Endometrial microvascular endothelial cells (primary cell): Measurements from ENCODE around the gene PARD3B. TPM values are rescaled to one million over a fixed set of nuclear protein-coding genes. Genes with fewer than 3 reads are reported as not detected.

Experiments
- in situ Hi-C: cut with HindIII; loops from 2 replicates; pipeline ENCODE4 v1.10.0; 2017; ENCODE audit warnings: low sequenced_read_pairs, low pct_unique_long_range_greater_than_20kb; ENCODE audit errors: inconsistent ontology term
- total RNA-seq: library from RNA; depleted of rRNA; stranded (reverse); fragments of >200 nt; gene quantifications from one replicate; pipeline ENCODE4 v1.2.3, GENCODE V29; 2015; ENCODE audit errors: inconsistent ontology term

PARD3B gene
- total RNA-seq, 1 donor from 2014 or later = 3.3 TPM

GRCh38 chr2:205658068-205658467 is 1112.8 kb downstream of the PARD3B start:
- in situ Hi-C loops = no loop called here

- in situ Hi-C loops = no loop called here
Observed at GRCh38 chr2:205658572-205658971, 1113.3 kb downstream of the PARD3B start.

- in situ Hi-C loops = no loop called here
Observed at GRCh38 chr2:205659922-205660321, 1114.6 kb downstream of the PARD3B start.

GRCh38 chr2:205660521-205661124 is 1115.3 kb downstream of the PARD3B start:
- in situ Hi-C loops = no loop called here

- in situ Hi-C loops = no loop called here
Observed at GRCh38 chr2:205661281-205661680, 1116.0 kb downstream of the PARD3B start.

GRCh38 chr2:205662206-205662965 is 1117.1 kb downstream of the PARD3B start:
- in situ Hi-C loops = no loop called here

GRCh38 chr2:205665791-205666190 is 1120.5 kb downstream of the PARD3B start:
- in situ Hi-C loops = no loop called here
